Heart left ventricle (tissue), 16 donors: ENCODE results near the gene SYNDIG1. TPM values are rescaled to one million over a fixed set of nuclear protein-coding genes. Genes with fewer than 3 reads are reported as not detected.

Source experiments
- ATAC-seq, 4 donors: fragments of 200-7000 bp; cut with Tn5 transposase; one replicate each; pipeline ENCODE4 v1.9.1; 2020 to 2022; ENCODE audit warnings: moderate library complexity in 4 of 4, mild to moderate bottlenecking in 3 of 4, moderate number of reproducible peaks in 1 of 4
- DNase-seq, 5 donors: peaks; one replicate each; pipeline ENCODE4 v3.0.0-alpha.2; 2020
- H3K27ac ChIP-seq, 12 donors: fragments of 200-600 bp; sonication (generic) in 4 of 12; one replicate each; pipeline versions ENCODE4 v1.5.0 to v1.8.0; 2016 to 2022; ENCODE audit warnings: mild to moderate bottlenecking in 2 of 12
- H3K27me3 ChIP-seq, 9 donors: fragments of 200-600 bp; sonication (generic) in 2 of 9; one replicate each; pipeline versions ENCODE4 v1.5.1 to v1.8.0; 2016 to 2022; ENCODE audit warnings: mild to moderate bottlenecking in 3 of 9
- H3K36me3 ChIP-seq, 9 donors: fragments of 200-600 bp; sonication (generic) in 2 of 9; one replicate each; pipeline versions ENCODE4 v1.5.0 to v1.8.0; 2018 to 2022; ENCODE audit warnings: mild to moderate bottlenecking in 2 of 9
- H3K4me1 ChIP-seq, 12 donors: fragments of 200-600 bp; sonication (generic) in 4 of 12; one replicate each; pipeline versions ENCODE4 v1.5.0 to v1.8.0; 2016 to 2022; ENCODE audit warnings: mild to moderate bottlenecking in 3 of 12
- H3K4me3 ChIP-seq, 12 donors: fragments of 200-600 bp; sonication (generic) in 4 of 12; one replicate each; pipeline versions ENCODE4 v1.5.0 to v1.8.0; 2017 to 2022; ENCODE audit warnings: mild to moderate bottlenecking in 9 of 12, moderate library complexity in 4 of 12
- H3K9me3 ChIP-seq, 12 donors: fragments of 200-600 bp; sonication (generic) in 4 of 12; one replicate each; pipeline versions ENCODE4 v1.5.0 to v1.8.0; 2016 to 2022; ENCODE audit warnings: mild to moderate bottlenecking in 1 of 12
- POLR2A ChIP-seq, 2 donors: fragments of 450-650 bp; IDR thresholded peaks; one replicate each; pipeline ENCODE4 v1.6.1; 2017; ENCODE audit warnings: antibody characterized with exemption in 2 of 2, mild to moderate bottlenecking in 2 of 2, moderate library complexity in 2 of 2
- WGBS, 4 donors: extraction: QIAGEN DNeasy Blood & Tissue Kit in 2 of 4; methylation state at CpG; one replicate each; pipeline versions ENCODE4 v1.1.5 to v1.1.7; 2013 to 2018; 5-methylcytosine and 5-hydroxymethylcytosine counted together
- intact Hi-C, 10 donors: fragments of 100-400 bp; cut with DNase I; formaldehyde crosslinking; loops; one replicate each; pipeline versions ENCODE4 v1.11.1 to v1.14.2; 2022
- polyA plus RNA-seq, 2 donors: library from polyadenylated mRNA; stranded (reverse); fragments of 200-250 nt; gene quantifications; one replicate each; pipeline ENCODE4 v1.2.3, GENCODE V29; 2013
- total RNA-seq, 9 donors: library from RNA; depleted of rRNA in 2 of 9; stranded (reverse); fragments of >200 nt in 2 of 9; fragmentation: NEBNext Ultra II Directional in 3 of 9; extraction: Animal tissue kit (Norgen Biotek cat#: 25700) in 3 of 9; gene quantifications; one replicate each; pipeline versions ENCODE4 v1.1.0 to v1.2.4, GENCODE V29; 2016 to 2023
- TF ChIP-seq, protein P1 (sequence below), 12 donors: fragments of 200-600 bp; sonication (generic) in 4 of 12; IDR thresholded peaks; one replicate each; pipeline versions ENCODE4 v1.5.0 to v1.8.0; 2018 to 2022; ENCODE audit warnings: antibody characterized with exemption in 12 of 12, mild to moderate bottlenecking in 5 of 12
- donor health status: ischemic (EF 13 %, LVEDD 7.1; RV severe dilation, severe dysfunction).
- donor health status: healthy with polysubstance abuse.
- donor health status: DM: no; HTN: yes; CAD: no.
- donor health status: DM: no; HTN: no; CAD: no.
- donor health status: ischemic (EF 25% LVEDD 6.9; RV normal size, moderate dysfunction).
- donor health status: ischemic (EF 25% LVEDD 5.7; RV mildly dilated, moderate dysfunction).
- donor health status: healthy.
- donor health status: DM: yes; HTN: yes; CAD: no.
- donor health status: ischemic (EF 35%, LVEDD 5.7; RV mildly dilated, moderate dysfunction).
- donor health status: nonischemic (EF 11% LVEDD 7.7; RV severe dilation, severe dysfunction).
- donor health status: DM: yes; HTN: yes; CAD: no.
- donor health status: PGD.
- donor health status: ischemic (EF 29% LVEDD 5.4; RV normal size, mild dysfunction).
- donor health status: nonischemic (EF 23%, LVEDD 6.1; RV moderate dilation, normal function).

The SYNDIG1 gene
- total and polyA plus RNA-seq, 11 donors = 8.4 to 41.8 (median 23.0) TPM

DNA sequence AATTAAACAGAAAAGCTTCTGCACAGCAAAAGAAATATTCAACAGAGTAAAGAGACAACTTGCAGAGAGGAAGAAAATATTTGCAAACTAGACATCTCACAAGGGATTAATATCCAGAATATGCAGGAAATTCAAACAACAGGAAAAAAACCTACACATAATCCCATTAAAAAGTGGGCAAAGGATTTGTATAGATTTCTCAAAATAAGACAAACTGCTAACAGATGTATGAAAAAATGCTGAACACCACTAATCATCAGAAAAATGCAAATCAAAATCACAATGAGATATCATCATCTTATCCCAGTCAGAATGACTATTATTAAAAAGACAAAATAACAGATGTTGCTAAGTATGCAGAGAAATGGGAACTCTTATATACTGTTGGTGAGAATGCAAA lies 129.6 kb downstream of the SYNDIG1 start:
- Histone ChIP-seq H3K4me1 (no peaks in the 10 kb centered on the region), H3K36me3 (no peaks in the 10 kb centered on the region), H3K9me3 (peaks cover 0 to 22% (median 0%) of the 10 kb centered on the region in 12 donors), H3K27me3 (no peaks in the 10 kb centered on the region), H3K4me3 (no peak overlapping the region), H3K27ac (no peak overlapping the region)
- DNase-seq = no peak
- no peak for ATAC-seq
- TF ChIP-seq, protein P1, sequence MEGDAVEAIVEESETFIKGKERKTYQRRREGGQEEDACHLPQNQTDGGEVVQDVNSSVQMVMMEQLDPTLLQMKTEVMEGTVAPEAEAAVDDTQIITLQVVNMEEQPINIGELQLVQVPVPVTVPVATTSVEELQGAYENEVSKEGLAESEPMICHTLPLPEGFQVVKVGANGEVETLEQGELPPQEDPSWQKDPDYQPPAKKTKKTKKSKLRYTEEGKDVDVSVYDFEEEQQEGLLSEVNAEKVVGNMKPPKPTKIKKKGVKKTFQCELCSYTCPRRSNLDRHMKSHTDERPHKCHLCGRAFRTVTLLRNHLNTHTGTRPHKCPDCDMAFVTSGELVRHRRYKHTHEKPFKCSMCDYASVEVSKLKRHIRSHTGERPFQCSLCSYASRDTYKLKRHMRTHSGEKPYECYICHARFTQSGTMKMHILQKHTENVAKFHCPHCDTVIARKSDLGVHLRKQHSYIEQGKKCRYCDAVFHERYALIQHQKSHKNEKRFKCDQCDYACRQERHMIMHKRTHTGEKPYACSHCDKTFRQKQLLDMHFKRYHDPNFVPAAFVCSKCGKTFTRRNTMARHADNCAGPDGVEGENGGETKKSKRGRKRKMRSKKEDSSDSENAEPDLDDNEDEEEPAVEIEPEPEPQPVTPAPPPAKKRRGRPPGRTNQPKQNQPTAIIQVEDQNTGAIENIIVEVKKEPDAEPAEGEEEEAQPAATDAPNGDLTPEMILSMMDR (IDR thresholded peaks at IDR 0.05) = no peak
- no peak for TF ChIP-seq POLR2A (IDR thresholded peaks at IDR 0.05)
- intact Hi-C loops = loop anchor here in 2 of 10 donors (10.0 kb wide), 2 partner anchors 56 to 76 kb away; no protein-coding TSS in a partner anchor

DNA sequence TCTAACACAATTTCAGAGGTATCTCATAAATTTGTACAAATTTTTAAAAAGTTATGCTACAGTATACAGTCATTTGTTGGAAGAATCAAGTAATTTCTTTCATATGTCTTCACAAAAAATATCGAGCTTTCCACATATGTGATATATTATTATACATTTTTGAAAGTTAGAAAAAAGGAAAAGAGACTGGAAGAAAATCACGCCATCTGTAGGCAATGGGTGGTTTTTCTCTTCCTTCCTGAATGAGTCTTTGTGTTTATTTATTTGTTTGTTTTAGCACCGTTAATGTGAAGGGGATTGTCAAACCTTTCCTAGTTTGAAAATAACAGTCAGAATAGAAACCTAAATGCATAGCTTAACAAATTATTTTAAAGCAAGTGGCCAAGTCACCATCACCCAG lies 130.6 kb downstream of the SYNDIG1 start:
- Histone ChIP-seq H3K9me3 (peaks cover 0 to 22% (median 0%) of the 10 kb centered on the region in 12 donors), H3K4me1 (no peaks in the 10 kb centered on the region), H3K27me3 (no peaks in the 10 kb centered on the region), H3K27ac (no peak overlapping the region), H3K36me3 (no peaks in the 10 kb centered on the region), H3K4me3 (no peak overlapping the region)
- ATAC-seq (no peak), DNase-seq (no peak)
- WGBS, 4 donors = 72 to 79% (median 74%) methylated on average over 3 of the region's 3 CpGs
- no peak for TF ChIP-seq POLR2A (IDR thresholded peaks at IDR 0.05)
- TF ChIP-seq, protein P1 (IDR thresholded peaks at IDR 0.05) = no peak
- intact Hi-C loops = no loop called here

DNA sequence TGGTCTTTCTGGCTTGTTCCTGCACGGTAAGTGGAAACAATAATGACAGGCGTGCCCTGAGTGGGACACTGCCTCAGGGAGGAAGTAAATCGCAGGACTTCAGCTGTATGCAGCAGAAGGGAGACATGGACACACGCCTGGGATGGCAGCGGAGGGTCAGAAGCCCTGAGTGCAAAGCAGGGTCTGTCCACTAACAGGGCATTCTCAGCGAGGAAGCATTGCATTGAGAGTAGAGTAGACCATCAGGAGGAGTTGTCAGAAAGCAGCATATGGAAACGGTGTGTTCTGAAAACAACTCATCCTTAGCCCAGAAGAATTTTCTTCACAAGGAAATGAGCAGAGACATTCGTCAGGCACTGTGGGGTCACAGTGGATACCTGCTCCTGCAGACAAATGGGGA lies 134.0 kb downstream of the SYNDIG1 start:
- 81 to 90% (median 85%) methylated on average over 8 of the region's 8 CpGs for WGBS, 4 donors
- H3K9me3 ChIP-seq = peaks cover 0 to 22% (median 0%) of the 10 kb centered on the region in 12 donors
- no peak for TF ChIP-seq POLR2A (IDR thresholded peaks at IDR 0.05)
- TF ChIP-seq, protein P1 (IDR thresholded peaks at IDR 0.05) = no peak
- H3K4me1 ChIP-seq = no peaks in the 10 kb centered on the region
- H3K4me3 ChIP-seq = no peak overlapping the region
- H3K36me3 ChIP-seq = no peaks in the 10 kb centered on the region
- intact Hi-C loops = no loop called here
- no peak for DNase-seq
- H3K27me3 ChIP-seq = no peaks in the 10 kb centered on the region
- ATAC-seq = no peak
- H3K27ac ChIP-seq = no peak overlapping the region

DNA sequence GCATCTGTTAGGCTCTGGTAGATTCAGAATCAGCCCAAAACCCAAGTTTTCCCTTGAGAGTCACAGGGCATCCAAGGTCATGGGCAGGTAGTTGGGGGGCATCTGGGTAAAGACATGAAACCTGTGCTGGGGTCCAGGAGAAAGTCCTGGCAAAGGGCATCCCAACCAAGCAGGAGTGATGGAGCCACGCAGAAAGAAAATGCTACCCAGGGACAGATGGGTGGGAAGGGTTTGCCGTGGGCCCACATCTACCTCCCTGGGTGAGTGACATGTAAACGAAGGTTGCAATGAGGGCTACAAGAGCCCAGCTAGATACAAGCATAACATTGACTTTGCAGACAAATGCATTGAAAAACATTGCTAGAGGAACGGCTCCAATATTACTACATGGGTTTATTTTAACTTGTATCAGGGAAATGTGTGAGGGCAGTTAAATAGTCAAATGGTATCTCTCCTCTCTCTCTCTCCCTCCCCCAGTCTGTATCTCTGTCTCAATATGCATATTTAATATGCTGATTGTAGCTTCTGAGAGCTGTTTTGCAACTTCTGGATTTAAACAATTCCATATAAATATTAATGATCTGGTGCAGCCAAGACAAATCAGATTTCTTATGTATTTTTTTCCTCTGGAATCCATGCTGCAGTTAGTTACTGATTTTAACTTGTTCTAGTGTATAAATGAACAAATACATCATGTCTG lies 135.7 kb downstream of the SYNDIG1 start:
- intact Hi-C loops = no loop called here
- H3K27me3 ChIP-seq = no peaks in the 10 kb centered on the region
- DNase-seq (no peak), ATAC-seq (no peak)
- no peak for TF ChIP-seq POLR2A (IDR thresholded peaks at IDR 0.05)
- TF ChIP-seq, protein P1 (IDR thresholded peaks at IDR 0.05) = no peak
- H3K9me3 ChIP-seq = peaks cover 0 to 16% (median 0%) of the 10 kb centered on the region in 12 donors
- H3K36me3 ChIP-seq = no peaks in the 10 kb centered on the region
- H3K4me3 ChIP-seq = no peak overlapping the region
- H3K4me1 ChIP-seq = no peaks in the 10 kb centered on the region
- 87 to 92% (median 90%) methylated on average over 4 of the region's 4 CpGs for WGBS, 4 donors
- H3K27ac ChIP-seq = no peak overlapping the region
